MCF 10A (cell line): Measurements from ENCODE around the gene FAXDC2. TPM values are rescaled to one million over a fixed set of nuclear protein-coding genes. Genes with fewer than 3 reads are reported as not detected.

Source experiments
- BruUV-seq: library from RNA; stranded (reverse); fragments of 400-500 nt; replicated peaks from 2 replicates; lab custom pipeline; 2021; lab: Mats Ljungman, UMichigan
- CTCF ChIA-PET: fragments of 300-600 bp; sonication (Branson Sonifier 250); formaldehyde crosslinking; extraction: SDS; loops from one replicate; lab custom pipeline; 2021; ENCODE audit warnings: antibody characterized with exemption, inconsistent platforms; lab: Yijun Ruan, JAX
- POLR2A ChIA-PET: fragments of 300-600, 350-650 bp; sonication (Branson Sonifier 250); formaldehyde crosslinking; extraction: SDS; loops from one replicate; lab custom pipeline; 2020; ENCODE audit warnings: antibody characterized with exemption, inconsistent platforms; lab: Yijun Ruan, JAX
- DNase-seq: peaks from one replicate; pipeline ENCODE4 v3.0.0-alpha.2; 2018; ENCODE audit not compliant: unreplicated experiment
- H3K27ac Mint-ChIP-seq: one replicate; pipeline ENCODE4 v1.8.0; 2022; ENCODE audit warnings: mild to moderate bottlenecking, low read depth, mixed read lengths; ENCODE audit not compliant: unreplicated experiment
- H3K27me3 Mint-ChIP-seq: one replicate; pipeline ENCODE4 v1.8.0; 2022; ENCODE audit warnings: mixed read lengths; ENCODE audit not compliant: insufficient read depth, unreplicated experiment
- H3K36me3 Mint-ChIP-seq: one replicate; pipeline ENCODE4 v1.8.0; 2022; ENCODE audit warnings: mild to moderate bottlenecking, moderate library complexity, mixed read lengths; ENCODE audit not compliant: insufficient read depth, unreplicated experiment
- H3K4me1 Mint-ChIP-seq: one replicate; pipeline ENCODE4 v1.8.0; 2022; ENCODE audit warnings: mixed read lengths; ENCODE audit not compliant: insufficient read depth, unreplicated experiment
- H3K4me3 Mint-ChIP-seq: one replicate; pipeline ENCODE4 v1.8.0; 2022; ENCODE audit warnings: mild to moderate bottlenecking, moderate library complexity, mixed read lengths; ENCODE audit not compliant: unreplicated experiment
- H3K9me3 Mint-ChIP-seq: one replicate; pipeline ENCODE4 v1.8.0; 2022; ENCODE audit warnings: mixed read lengths; ENCODE audit not compliant: unreplicated experiment
- intact Hi-C: fragments of 100-400 bp; cut with micrococcal nuclease; formaldehyde crosslinking; loops from 2 replicates; pipeline ENCODE4 v1.14.1; 2022
- total RNA-seq: library from RNA; stranded (reverse); gene quantifications from 2 replicates; pipeline ENCODE4 v1.2.3, GENCODE V29; 2022
- TF ChIP-seq, protein P1 (sequence below): fragments of 200-600 bp; IDR thresholded peaks from one replicate; pipeline ENCODE4 v1.8.0; 2022; ENCODE audit warnings: antibody characterized with exemption, mild to moderate bottlenecking; ENCODE audit not compliant: unreplicated experiment

The FAXDC2 gene
- total RNA-seq, 1 experiment from 2014 or later, result 2.1 TPM

DNA sequence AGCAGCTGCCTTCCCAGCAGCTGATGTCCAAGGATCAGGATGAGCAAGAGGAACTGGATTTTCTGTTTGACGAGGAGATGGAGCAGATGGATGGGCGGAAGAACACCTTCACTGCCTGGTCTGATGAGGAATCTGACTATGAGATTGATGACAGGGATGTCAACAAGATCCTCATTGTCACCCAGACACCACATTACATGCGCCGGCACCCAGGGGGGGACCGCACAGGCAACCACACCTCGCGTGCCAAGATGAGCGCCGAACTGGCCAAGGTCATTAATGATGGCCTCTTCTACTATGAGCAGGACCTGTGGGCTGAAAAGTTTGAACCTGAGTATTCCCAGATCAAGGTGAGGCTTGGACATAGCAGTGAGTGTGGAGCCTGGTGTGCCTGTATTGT is 48.4 kb downstream of the FAXDC2 start:
- Mint-ChIP-seq H3K36me3 (peaks cover 98% of the 10 kb centered on the region), H3K4me3 (no peak overlapping the region), H3K27ac (peak overlapping the region; percentile 63), H3K27me3 (no peaks in the 10 kb centered on the region), H3K9me3 (no peaks in the 10 kb centered on the region), H3K4me1 (no peaks in the 10 kb centered on the region)
- BruUV-seq, result no TSS peak
- ChIA-PET POLR2A (no interaction called here), CTCF (interaction anchor here (0.6 to 1.6 kb wide), 10 partner anchors 12 to 335 kb away, joined by 3 to 9 read pairs (median 3); no protein-coding TSS in a partner anchor)
- intact Hi-C loops, result no loop called here
- DNase-seq, result no peak
- TF ChIP-seq, protein P1, sequence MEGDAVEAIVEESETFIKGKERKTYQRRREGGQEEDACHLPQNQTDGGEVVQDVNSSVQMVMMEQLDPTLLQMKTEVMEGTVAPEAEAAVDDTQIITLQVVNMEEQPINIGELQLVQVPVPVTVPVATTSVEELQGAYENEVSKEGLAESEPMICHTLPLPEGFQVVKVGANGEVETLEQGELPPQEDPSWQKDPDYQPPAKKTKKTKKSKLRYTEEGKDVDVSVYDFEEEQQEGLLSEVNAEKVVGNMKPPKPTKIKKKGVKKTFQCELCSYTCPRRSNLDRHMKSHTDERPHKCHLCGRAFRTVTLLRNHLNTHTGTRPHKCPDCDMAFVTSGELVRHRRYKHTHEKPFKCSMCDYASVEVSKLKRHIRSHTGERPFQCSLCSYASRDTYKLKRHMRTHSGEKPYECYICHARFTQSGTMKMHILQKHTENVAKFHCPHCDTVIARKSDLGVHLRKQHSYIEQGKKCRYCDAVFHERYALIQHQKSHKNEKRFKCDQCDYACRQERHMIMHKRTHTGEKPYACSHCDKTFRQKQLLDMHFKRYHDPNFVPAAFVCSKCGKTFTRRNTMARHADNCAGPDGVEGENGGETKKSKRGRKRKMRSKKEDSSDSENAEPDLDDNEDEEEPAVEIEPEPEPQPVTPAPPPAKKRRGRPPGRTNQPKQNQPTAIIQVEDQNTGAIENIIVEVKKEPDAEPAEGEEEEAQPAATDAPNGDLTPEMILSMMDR, result no peak

DNA sequence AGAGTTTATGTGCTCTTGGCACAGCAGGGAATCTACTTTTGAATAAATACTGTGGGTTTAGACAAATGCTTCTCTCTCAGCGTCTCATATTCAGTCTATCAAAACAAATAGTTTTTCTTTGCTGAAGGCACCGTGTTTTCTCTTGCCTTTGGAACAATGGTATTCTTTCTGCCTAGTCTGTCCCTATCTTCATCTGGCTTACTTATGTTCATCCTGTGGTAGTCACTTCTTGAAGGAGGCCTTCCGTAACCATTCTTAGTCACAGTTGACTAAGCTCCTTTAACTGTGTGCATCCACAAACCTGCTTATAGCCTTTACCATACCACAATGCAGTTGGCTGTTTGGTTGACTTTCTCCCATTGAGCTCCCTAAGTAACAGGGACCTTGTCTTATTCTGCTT is 49.3 kb downstream of the FAXDC2 start:
- ChIA-PET POLR2A (interaction anchor here (0.6 to 0.7 kb wide), 2 partner anchors 20 to 621 kb away, joined by 3 read pairs; no protein-coding TSS in a partner anchor), CTCF (interaction anchor here (0.7 to 1.6 kb wide), 7 partner anchors 8 to 152 kb away, joined by 3 to 9 read pairs (median 4); no protein-coding TSS in a partner anchor)
- intact Hi-C loops, result no loop called here
- H3K27ac Mint-ChIP-seq, result no peak overlapping the region
- no peaks in the 10 kb centered on the region for H3K4me1 Mint-ChIP-seq
- no peak for DNase-seq
- no TSS peak for BruUV-seq
- H3K27me3 Mint-ChIP-seq, result no peaks in the 10 kb centered on the region
- H3K4me3 Mint-ChIP-seq, result no peak overlapping the region
- peaks cover 98% of the 10 kb centered on the region for H3K36me3 Mint-ChIP-seq
- TF ChIP-seq, protein P1, result no peak
- H3K9me3 Mint-ChIP-seq, result no peaks in the 10 kb centered on the region

- intact Hi-C loops, result no loop called here
- peak overlapping the region; percentile 13 for H3K27ac Mint-ChIP-seq
- CTCF ChIA-PET, result interaction anchor here (0.5 to 1.6 kb wide), 7 partner anchors 9 to 1457 kb away, joined by 3 to 9 read pairs (median 4); no protein-coding TSS in a partner anchor
- H3K9me3 Mint-ChIP-seq, result no peaks in the 10 kb centered on the region
- H3K36me3 Mint-ChIP-seq, result peaks cover 94% of the 10 kb centered on the region
- DNase-seq, result no peak
- BruUV-seq, result no TSS peak
- POLR2A ChIA-PET, result interaction anchor here (0.6 kb wide), 1 partner anchor 20 kb away, joined by 3 read pairs; no protein-coding TSS in a partner anchor
- no peaks in the 10 kb centered on the region for H3K27me3 Mint-ChIP-seq
- H3K4me1 Mint-ChIP-seq, result no peaks in the 10 kb centered on the region
- TF ChIP-seq, protein P1, result no peak
- no peak overlapping the region for H3K4me3 Mint-ChIP-seq
These were observed 49.8 kb downstream of the FAXDC2 start for GRCh38 chr5:154800582-154800981.

- Mint-ChIP-seq H3K4me3 (no peak overlapping the region), H3K27ac (no peak overlapping the region), H3K9me3 (no peaks in the 10 kb centered on the region), H3K36me3 (peaks cover 94% of the 10 kb centered on the region), H3K27me3 (no peaks in the 10 kb centered on the region), H3K4me1 (no peaks in the 10 kb centered on the region)
- TF ChIP-seq, protein P1, result no peak
- no peak for DNase-seq
- ChIA-PET CTCF (interaction anchor here (0.7 to 1.0 kb wide), 2 partner anchors 9 to 30 kb away, joined by 3 to 4 read pairs; no protein-coding TSS in a partner anchor), POLR2A (no interaction called here)
- BruUV-seq, result no TSS peak
- intact Hi-C loops, result no loop called here
These were observed 52.6 kb downstream of the FAXDC2 start for GRCh38 chr5:154797762-154798161.
